KMS-11 (cell line): Measurements from ENCODE around the gene PCSK6.

ENCODE experiments used
- H2AFZ ChIP-seq: fragments of 200-600 bp; sonication (generic); 2 replicates; pipeline ENCODE4 v1.6.1; 2016; ENCODE audit warnings: antibody characterized with exemption, mixed run types, low read depth
- H3K27ac ChIP-seq: fragments of 200-600 bp; sonication (generic); 2 replicates; pipeline ENCODE4 v1.6.1; 2016; ENCODE audit warnings: mild to moderate bottlenecking, mixed run types
- H3K27me3 ChIP-seq: fragments of 200-600 bp; sonication (generic); 2 replicates; pipeline ENCODE4 v1.6.1; 2017; ENCODE audit warnings: mild to moderate bottlenecking, low read depth, mixed run types, moderate library complexity; ENCODE audit not compliant: insufficient read depth
- H3K36me3 ChIP-seq: fragments of 200-600 bp; sonication (generic); 2 replicates; pipeline ENCODE4 v1.6.1; 2017; ENCODE audit warnings: mild to moderate bottlenecking, mixed run types; ENCODE audit not compliant: insufficient read depth
- H3K4me1 ChIP-seq: fragments of 200-600 bp; sonication (generic); 2 replicates; pipeline ENCODE4 v1.6.1; 2016; ENCODE audit warnings: mild to moderate bottlenecking, low read depth, mixed run types; ENCODE audit not compliant: poor library complexity, severe bottlenecking
- H3K4me2 ChIP-seq: fragments of 200-600 bp; sonication (generic); 2 replicates; pipeline ENCODE4 v1.7.0; 2016; ENCODE audit warnings: mild to moderate bottlenecking, mixed run types
- H3K4me3 ChIP-seq: fragments of 200-600 bp; sonication (generic); IDR thresholded peaks from 2 replicates; pipeline ENCODE4 v1.6.1; 2017; ENCODE audit warnings: low read depth, low read length, mixed read lengths; ENCODE audit not compliant: insufficient read depth
- H3K79me2 ChIP-seq: fragments of 200-600 bp; sonication (generic); 2 replicates; pipeline ENCODE4 v1.6.1; 2016; ENCODE audit warnings: low read depth, mixed run types; ENCODE audit not compliant: insufficient read depth
- H3K9ac ChIP-seq: fragments of 200-600 bp; sonication (generic); 2 replicates; pipeline ENCODE4 v1.6.1; 2016; ENCODE audit warnings: mild to moderate bottlenecking, mixed run types
- H4K20me1 ChIP-seq: fragments of 200-600 bp; sonication (generic); 2 replicates; pipeline ENCODE4 v1.6.1; 2016; ENCODE audit warnings: mild to moderate bottlenecking, mixed run types; ENCODE audit not compliant: insufficient read depth
- TF ChIP-seq, protein P1 (sequence below): fragments of 200-600 bp; sonication (generic); conservative IDR thresholded peaks from 2 replicates; pipeline ENCODE4 v1.6.1; 2017; ENCODE audit warnings: low read depth, mild to moderate bottlenecking, antibody characterized with exemption, low read length, moderate library complexity, mixed read lengths

Gene PCSK6

DNA sequence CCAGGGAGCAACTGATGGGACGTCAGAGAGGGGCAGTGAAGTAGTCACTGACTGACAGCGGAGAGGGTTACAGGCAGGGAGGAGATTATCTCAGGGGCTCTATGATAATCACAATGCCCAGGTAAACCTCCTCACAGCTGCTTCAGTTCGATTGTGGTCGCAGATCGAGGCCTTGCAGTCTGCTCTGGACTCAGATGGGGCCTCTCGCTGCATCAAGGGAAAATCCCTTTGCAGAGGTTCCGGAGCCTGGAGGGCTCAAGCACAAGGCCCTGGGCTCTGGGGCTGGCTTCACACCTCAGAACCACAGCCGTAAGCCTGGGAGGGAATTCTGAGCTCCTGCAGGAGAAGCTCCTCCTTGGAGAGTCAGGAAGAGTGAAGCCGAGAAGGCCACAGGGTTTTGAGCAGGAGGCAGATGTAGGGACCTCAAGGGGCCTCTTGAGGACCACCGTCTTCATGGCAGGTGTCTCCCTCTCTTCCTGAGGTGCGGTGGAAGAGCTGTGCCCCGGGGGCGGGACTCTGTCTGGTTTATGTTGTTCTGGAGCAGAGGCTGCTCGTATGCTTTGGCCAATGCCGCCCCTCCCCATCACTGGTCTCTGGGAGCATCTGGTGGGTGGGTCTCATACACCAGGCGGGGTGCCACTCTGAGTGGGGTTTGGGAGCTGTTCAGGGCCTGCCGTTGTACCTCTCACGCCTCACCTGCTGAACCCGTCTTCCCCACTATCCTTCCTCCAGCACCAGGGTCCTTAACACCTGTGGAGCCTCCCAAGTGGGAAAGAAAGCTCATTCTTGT is 175.0 kb downstream of the PCSK6 start:
- no peak overlapping the region for H3K4me2 ChIP-seq

DNA sequence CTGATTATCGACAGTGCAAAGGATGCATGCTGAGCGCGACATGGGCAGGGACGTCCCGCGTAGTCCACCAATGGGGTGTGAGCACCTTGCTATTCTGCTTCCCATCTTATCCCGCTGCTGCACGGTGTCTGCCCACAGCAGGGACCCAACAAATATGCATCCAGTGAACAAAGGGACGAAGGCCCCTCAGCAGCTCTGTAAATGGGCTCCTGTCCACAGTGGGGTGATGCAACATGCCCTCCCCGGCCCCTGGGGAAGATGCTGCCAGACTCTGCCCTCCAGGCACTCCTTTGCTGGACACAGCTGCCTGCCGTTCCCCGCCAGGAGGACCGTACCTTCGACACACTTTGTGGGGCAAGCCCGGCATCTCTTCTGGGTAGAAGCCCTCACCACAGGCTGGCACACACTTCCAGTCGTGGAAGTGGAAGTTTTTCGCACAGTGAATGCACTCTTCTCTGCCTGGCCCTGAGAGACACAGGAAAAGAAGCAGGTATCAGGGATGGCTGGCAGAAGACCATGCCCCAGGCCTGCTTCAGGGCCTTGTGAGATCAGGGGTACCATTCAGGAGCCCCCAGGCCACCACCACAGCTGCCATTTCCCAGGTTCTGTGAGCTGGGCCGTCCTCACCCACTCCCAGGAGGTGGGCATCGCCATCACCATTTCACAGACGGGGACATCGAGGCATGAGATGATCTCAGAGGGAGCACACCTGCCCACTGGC is 176.3 kb downstream of the PCSK6 start:
- no peak overlapping the region for H3K4me2 ChIP-seq
- H3K27me3 ChIP-seq: no peaks in the 10 kb centered on the region
- no peaks in the 10 kb centered on the region for H3K36me3 ChIP-seq
- TF ChIP-seq, protein P1, sequence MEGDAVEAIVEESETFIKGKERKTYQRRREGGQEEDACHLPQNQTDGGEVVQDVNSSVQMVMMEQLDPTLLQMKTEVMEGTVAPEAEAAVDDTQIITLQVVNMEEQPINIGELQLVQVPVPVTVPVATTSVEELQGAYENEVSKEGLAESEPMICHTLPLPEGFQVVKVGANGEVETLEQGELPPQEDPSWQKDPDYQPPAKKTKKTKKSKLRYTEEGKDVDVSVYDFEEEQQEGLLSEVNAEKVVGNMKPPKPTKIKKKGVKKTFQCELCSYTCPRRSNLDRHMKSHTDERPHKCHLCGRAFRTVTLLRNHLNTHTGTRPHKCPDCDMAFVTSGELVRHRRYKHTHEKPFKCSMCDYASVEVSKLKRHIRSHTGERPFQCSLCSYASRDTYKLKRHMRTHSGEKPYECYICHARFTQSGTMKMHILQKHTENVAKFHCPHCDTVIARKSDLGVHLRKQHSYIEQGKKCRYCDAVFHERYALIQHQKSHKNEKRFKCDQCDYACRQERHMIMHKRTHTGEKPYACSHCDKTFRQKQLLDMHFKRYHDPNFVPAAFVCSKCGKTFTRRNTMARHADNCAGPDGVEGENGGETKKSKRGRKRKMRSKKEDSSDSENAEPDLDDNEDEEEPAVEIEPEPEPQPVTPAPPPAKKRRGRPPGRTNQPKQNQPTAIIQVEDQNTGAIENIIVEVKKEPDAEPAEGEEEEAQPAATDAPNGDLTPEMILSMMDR: no peak
- H4K20me1 ChIP-seq: no peaks in the 10 kb centered on the region
- H3K4me1 ChIP-seq: no peaks in the 10 kb centered on the region
- no peak overlapping the region for H3K4me3 ChIP-seq
- H2AFZ ChIP-seq: no peak overlapping the region
- no peaks in the 10 kb centered on the region for H3K79me2 ChIP-seq
- no peak overlapping the region for H3K27ac ChIP-seq
- no peak overlapping the region for H3K9ac ChIP-seq

More for the DNA sequence above, 175.0 kb downstream of the PCSK6 start:
- H3K9ac ChIP-seq: no peak overlapping the region
- no peaks in the 10 kb centered on the region for H4K20me1 ChIP-seq
- no peak overlapping the region for H3K4me3 ChIP-seq
- no peak overlapping the region for H3K27ac ChIP-seq
- no peak overlapping the region for H2AFZ ChIP-seq
- H3K79me2 ChIP-seq: no peaks in the 10 kb centered on the region
- no peaks in the 10 kb centered on the region for H3K27me3 ChIP-seq
- H3K36me3 ChIP-seq: no peaks in the 10 kb centered on the region
- TF ChIP-seq, protein P1: no peak
- H3K4me1 ChIP-seq: no peaks in the 10 kb centered on the region

DNA sequence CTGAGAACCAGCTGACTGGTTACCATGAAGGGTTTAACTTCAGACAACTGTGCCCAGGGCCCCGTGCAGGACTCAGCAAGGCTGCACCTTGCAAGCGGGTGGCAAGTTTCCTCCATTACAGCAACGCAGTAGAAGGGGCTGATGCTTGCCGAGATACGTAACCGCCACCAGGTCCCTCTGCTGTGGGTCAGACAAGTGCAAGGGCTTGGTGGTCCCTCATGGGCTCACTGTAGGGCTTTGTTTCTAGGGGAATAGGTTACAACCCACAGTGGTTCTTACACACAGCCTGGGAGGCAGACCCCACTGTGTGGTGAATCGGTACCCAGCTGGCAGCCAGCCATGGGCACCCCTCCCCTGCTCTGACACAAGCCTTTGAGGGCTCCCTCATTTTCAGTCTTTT is 179.0 kb downstream of the PCSK6 start:
- H3K36me3 ChIP-seq: no peaks in the 10 kb centered on the region
- no peak overlapping the region for H3K27ac ChIP-seq
- no peaks in the 10 kb centered on the region for H3K27me3 ChIP-seq
- TF ChIP-seq, protein P1: no peak
- no peaks in the 10 kb centered on the region for H3K79me2 ChIP-seq
- H3K4me2 ChIP-seq: no peak overlapping the region
- H2AFZ ChIP-seq: no peak overlapping the region
- no peaks in the 10 kb centered on the region for H4K20me1 ChIP-seq
- H3K4me1 ChIP-seq: no peaks in the 10 kb centered on the region
- no peak overlapping the region for H3K9ac ChIP-seq
- H3K4me3 ChIP-seq: no peak overlapping the region

DNA sequence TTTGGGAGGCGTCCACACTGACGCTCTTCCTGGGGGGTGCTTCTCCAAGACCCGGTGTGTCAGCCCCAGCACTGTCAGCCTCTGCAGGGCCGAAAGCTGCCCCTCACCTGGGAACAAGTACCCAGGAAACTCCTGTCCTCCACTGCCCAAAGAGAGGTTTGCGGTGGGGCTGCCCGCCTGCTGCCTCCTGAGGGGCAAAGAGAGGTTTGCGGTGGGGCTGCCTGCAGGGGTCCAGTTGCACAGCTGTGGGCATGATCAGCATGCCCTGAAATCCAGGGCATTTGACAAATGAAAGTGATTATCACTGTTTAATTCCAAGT is 179.4 kb downstream of the PCSK6 start:
- TF ChIP-seq, protein P1: no peak
- no peak overlapping the region for H3K27ac ChIP-seq
- H2AFZ ChIP-seq: no peak overlapping the region
- H3K4me2 ChIP-seq: no peak overlapping the region
- H3K9ac ChIP-seq: no peak overlapping the region
- no peaks in the 10 kb centered on the region for H3K36me3 ChIP-seq
- no peaks in the 10 kb centered on the region for H3K4me1 ChIP-seq
- H3K4me3 ChIP-seq: no peak overlapping the region
- no peaks in the 10 kb centered on the region for H4K20me1 ChIP-seq
- H3K27me3 ChIP-seq: no peaks in the 10 kb centered on the region
- H3K79me2 ChIP-seq: no peaks in the 10 kb centered on the region
